Subcutaneous abdominal adipose tissue (tissue), 5 donors: ENCODE measurements around the gene SLC19A2.

Experiments
- H3K27ac ChIP-seq: one replicate; pipeline ENCODE4 v1.7.0; 2013; ENCODE audit warnings: low read depth, mild to moderate bottlenecking, inconsistent platforms, low read length, moderate library complexity
- H3K27me3 ChIP-seq, 5 donors: one replicate each; pipeline ENCODE4 v1.7.0; 2013; ENCODE audit warnings: low read length in 5 of 5, inconsistent platforms in 1 of 5; ENCODE audit not compliant: control insufficient read depth in 5 of 5, insufficient read depth in 4 of 5
- H3K36me3 ChIP-seq, 5 donors: one replicate each; pipeline ENCODE4 v1.7.0; 2013; ENCODE audit warnings: low read length in 5 of 5; ENCODE audit not compliant: control insufficient read depth in 5 of 5, insufficient read depth in 5 of 5
- H3K4me1 ChIP-seq, 5 donors: one replicate each; pipeline ENCODE4 v1.7.0; 2013; ENCODE audit warnings: low read length in 5 of 5, mild to moderate bottlenecking in 3 of 5, moderate library complexity in 1 of 5; ENCODE audit not compliant: control insufficient read depth in 5 of 5, insufficient read depth in 5 of 5
- H3K4me3 ChIP-seq, 5 donors: one replicate each; pipeline ENCODE4 v1.7.0; 2013; ENCODE audit warnings: low read length in 5 of 5, low read depth in 1 of 5
- H3K9ac ChIP-seq, 5 donors: one replicate each; pipeline ENCODE4 v1.7.0; 2013; ENCODE audit warnings: low read length in 5 of 5, mild to moderate bottlenecking in 4 of 5, moderate library complexity in 3 of 5
- H3K9me3 ChIP-seq, 5 donors: one replicate each; pipeline ENCODE4 v1.7.0; 2013; ENCODE audit warnings: low read length in 5 of 5; ENCODE audit not compliant: control insufficient read depth in 5 of 5
- donor health status: healthy.
- donor health status: healthy.
- donor health status: healthy.
- donor health status: healthy.
- donor health status: healthy.

The SLC19A2 gene

DNA sequence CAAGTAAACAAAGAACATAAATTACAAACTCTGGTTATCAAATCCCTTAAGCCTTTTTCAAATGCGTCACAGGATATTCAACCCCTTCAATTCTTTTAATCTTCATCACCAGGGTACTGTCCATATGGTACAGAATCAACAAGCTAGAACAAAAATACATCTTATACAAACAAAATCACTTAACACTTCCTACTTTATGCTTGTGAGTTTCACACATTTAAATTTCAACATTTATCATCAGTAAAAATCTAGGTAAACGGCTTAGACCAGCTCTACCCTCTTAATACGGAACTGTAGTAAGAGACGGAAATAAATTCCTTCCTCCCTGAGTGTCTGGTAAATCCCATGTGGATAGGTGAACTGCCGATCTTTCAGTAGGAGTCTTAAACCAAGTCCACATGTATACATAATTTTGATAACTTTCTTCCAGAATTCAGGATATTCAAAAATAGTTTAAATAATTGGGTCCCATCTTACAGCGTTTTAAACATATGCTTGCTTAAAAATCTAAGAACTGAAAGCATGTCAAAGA lies 59.5 kb downstream of the SLC19A2 start:
- no peak overlapping the region for H3K9ac ChIP-seq
- H3K27ac ChIP-seq = no peak overlapping the region
- no peak overlapping the region for H3K4me3 ChIP-seq
- no peaks in the 10 kb centered on the region for H3K36me3 ChIP-seq
- peaks cover 0 to 8% (median 7%) of the 10 kb centered on the region in 5 donors for H3K4me1 ChIP-seq
- no peaks in the 10 kb centered on the region for H3K9me3 ChIP-seq
- peaks cover 0 to 14% (median 5%) of the 10 kb centered on the region in 5 donors for H3K27me3 ChIP-seq

DNA sequence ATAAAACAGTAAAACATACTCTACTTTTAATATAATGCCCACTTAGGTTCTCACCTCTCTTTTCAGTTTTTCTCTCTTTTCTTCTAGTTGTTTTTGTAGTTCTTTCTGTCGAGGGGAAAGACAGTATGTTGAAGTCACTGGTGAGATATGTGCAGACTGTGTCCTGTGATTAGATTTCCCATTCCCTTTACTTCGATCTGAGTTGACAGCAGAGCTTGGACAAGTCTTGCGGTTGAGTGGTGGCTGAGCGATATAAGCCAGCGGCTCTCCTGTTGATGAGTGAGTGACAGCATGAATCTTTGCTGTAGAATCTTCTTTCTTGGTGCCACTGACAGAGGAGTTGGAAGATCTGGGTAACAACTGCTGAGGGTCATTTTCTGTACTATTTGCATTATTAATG lies 64.4 kb downstream of the SLC19A2 start:
- Histone ChIP-seq H3K4me3 (no peak overlapping the region), H3K27ac (no peak overlapping the region), H3K4me1 (no peaks in the 10 kb centered on the region), H3K9ac (no peak overlapping the region), H3K36me3 (no peaks in the 10 kb centered on the region), H3K9me3 (no peaks in the 10 kb centered on the region), H3K27me3 (no peaks in the 10 kb centered on the region)

DNA sequence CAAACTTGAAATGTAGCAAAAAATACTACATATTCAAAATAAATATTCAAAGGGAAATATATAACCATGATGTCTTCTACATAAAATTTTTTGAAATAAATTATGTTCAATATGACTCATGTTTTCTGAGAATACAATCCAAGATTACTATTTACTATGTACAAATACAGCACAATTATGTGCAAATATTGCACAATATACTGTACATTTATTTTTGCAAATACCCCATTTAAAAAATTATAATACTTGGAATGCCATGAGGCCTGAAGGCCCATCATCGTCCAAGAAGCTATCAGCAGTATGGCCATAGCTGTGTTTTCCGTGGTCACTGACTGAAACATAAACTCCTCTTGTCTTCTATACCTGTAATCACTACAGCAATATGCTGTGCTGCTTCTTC lies 70.8 kb downstream of the SLC19A2 start:
- peaks cover 0 to 9% (median 3%) of the 10 kb centered on the region in 5 donors for H3K9me3 ChIP-seq
- no peaks in the 10 kb centered on the region for H3K36me3 ChIP-seq
- H3K9ac ChIP-seq = no peak overlapping the region

More for the DNA sequence above, 70.8 kb downstream of the SLC19A2 start:
- H3K27me3 ChIP-seq = no peaks in the 10 kb centered on the region
- no peaks in the 10 kb centered on the region for H3K4me1 ChIP-seq
- H3K4me3 ChIP-seq = no peak overlapping the region
- no peak overlapping the region for H3K27ac ChIP-seq
